GM13977 (cell line): ENCODE data around the gene C1QA.

ENCODE experiments used
- DNase-seq: peaks from one replicate; pipeline ENCODE4 v3.0.0; 2012; ENCODE audit warnings: low spot score
- CTCF ChIP-seq: IDR thresholded peaks from 2 replicates; pipeline ENCODE4 v1.5.1; 2012; ENCODE audit warnings: mild to moderate bottlenecking, control low read depth; ENCODE audit not compliant: insufficient read depth; ENCODE audit errors: extremely low read depth, missing control alignments
- in situ Hi-C: fragments of 300-500 bp; cut with MboI; formaldehyde crosslinking; loops from one replicate; pipeline ENCODE4 v1.12.0; 2022; ENCODE audit warnings: low sequenced_read_pairs, low pct_unique_long_range_greater_than_20kb, mixed read lengths, inconsistent platforms; ENCODE audit not compliant: unreplicated experiment

The C1QA gene

GRCh38 chr1:22636353-22636752 is at the start of gene C1QA:
Gene C1QA, plus strand, starts transcription at chr1:22636628. Its CDS starts 989 bp downstream, at chr1:22637617.
- in situ Hi-C loops: loop anchor here (25.0 kb wide), 2 partner anchors 224 to 499 kb away; partner anchors contain the start of gene WNT4

GRCh38 chr1:22587247-22587646 is 49.2 kb upstream of the C1QA start:
- TF ChIP-seq CTCF: no peak
- no peak for DNase-seq
- in situ Hi-C loops: no loop called here

More at GRCh38 chr1:22636353-22636752, at the start of gene C1QA:
- no peak for TF ChIP-seq CTCF
- DNase-seq: no peak

GRCh38 chr1:22588899-22589422 is 47.5 kb upstream of the C1QA start:
- in situ Hi-C loops: no loop called here
- TF ChIP-seq CTCF: no peak
- no peak for DNase-seq

- no peak for DNase-seq
- in situ Hi-C loops: no loop called here
- no peak for TF ChIP-seq CTCF
These were observed 44.9 kb upstream of the C1QA start for GRCh38 chr1:22591576-22591975.

GRCh38 chr1:22592051-22592450 is 44.4 kb upstream of the C1QA start:
- TF ChIP-seq CTCF: no peak
- in situ Hi-C loops: no loop called here
- DNase-seq: no peak

- in situ Hi-C loops: no loop called here
- no peak for DNase-seq
- TF ChIP-seq CTCF: no peak
These were observed 43.3 kb upstream of the C1QA start for GRCh38 chr1:22592919-22593790.
